Body of pancreas (tissue), 4 donors: Measurements from ENCODE around the gene F10. TPM values are rescaled to one million over a fixed set of nuclear protein-coding genes. Genes with fewer than 3 reads are reported as not detected.

Experiments used
- ATAC-seq: fragments of 150-250 bp; one replicate; pipeline ENCODE4 v1.9.1; 2016
- DNase-seq, 4 donors: peaks; one replicate each; pipeline ENCODE4 v3.0.0-alpha.2; 2019
- H3K27ac ChIP-seq, 4 donors: fragments of 200-600 bp; sonication (generic); 1 replicate in 3 of 4; 2 replicates in 1 of 4; pipeline versions ENCODE4 v1.5.1 to v1.6.1; 2016 to 2019; ENCODE audit warnings: mild to moderate bottlenecking in 1 of 4, mixed read lengths in 1 of 4, moderate library complexity in 1 of 4
- H3K27me3 ChIP-seq, 2 donors: fragments of 200-600 bp; sonication (generic); one replicate each; pipeline ENCODE4 v1.6.0; 2016; ENCODE audit warnings: mild to moderate bottlenecking in 1 of 2
- H3K36me3 ChIP-seq, 2 donors: fragments of 200-600 bp; sonication (generic); replicated peaks in 1 of 2; 2 replicates each; pipeline ENCODE4 v1.5.1; 2016; ENCODE audit warnings: low read depth in 2 of 2; ENCODE audit not compliant: insufficient read depth in 1 of 2
- H3K4me1 ChIP-seq: fragments of 200-600 bp; sonication (generic); one replicate; pipeline ENCODE4 v1.6.0; 2016
- H3K4me3 ChIP-seq, 2 donors: fragments of 200-600 bp; sonication (generic); 1 replicate in 1 of 2; 2 replicates in 1 of 2; pipeline ENCODE4 v1.5.1; 2016 to 2019
- H3K9me3 ChIP-seq, 3 donors: fragments of 200-600 bp; sonication (generic); 1 replicate in 2 of 3; 2 replicates in 1 of 3; pipeline ENCODE4 v1.5.1; 2016
- CTCF ChIP-seq, 7 experiments: fragments of 450-650 bp in 4 of 7; fragments of 200-600 bp in 3 of 7; sonication (generic) in 3 of 7; IDR thresholded peaks; one replicate each; pipeline ENCODE4 v1.5.1; 2016 to 2019; ENCODE audit warnings: antibody characterized with exemption in 7 of 7
- POLR2A ChIP-seq, 3 donors: fragments of 450-650 bp; IDR thresholded peaks; one replicate each; pipeline ENCODE4 v1.6.1; 2016; ENCODE audit warnings: antibody characterized with exemption in 3 of 3, mild to moderate bottlenecking in 2 of 3
- WGBS, 2 donors: methylation state at CpG; one replicate each; pipeline ENCODE4 v1.1.5; 2017; 5-methylcytosine and 5-hydroxymethylcytosine counted together
- intact Hi-C: fragments of 100-400 bp; cut with DNase I; formaldehyde crosslinking; loops from one replicate; pipeline ENCODE4 v1.15.1; 2023
- total RNA-seq, 2 donors: library from RNA; depleted of rRNA; stranded (reverse); fragments of >200 nt; gene quantifications; one replicate each; pipeline ENCODE4 v1.1.0, GENCODE V29; 2016

The F10 gene
- total RNA-seq, 2 donors from 2014 or later, result 2.3 to 6.7 TPM

GRCh38 chr13:113089693-113090414, 32.7 kb upstream of the F10 start:
- Histone ChIP-seq H3K4me3 (no peak overlapping the region), H3K36me3 (peaks cover 0 to 13% of the 10 kb centered on the region in 2 donors), H3K27ac (no peak overlapping the region), H3K9me3 (no peaks in the 10 kb centered on the region), H3K4me1 (no peaks in the 10 kb centered on the region), H3K27me3 (no peaks in the 10 kb centered on the region)
- no peak for DNase-seq
- TF ChIP-seq POLR2A (IDR thresholded peaks at IDR 0.05), result no peak
- no peak for TF ChIP-seq CTCF (IDR thresholded peaks at IDR 0.05)
- no peak for ATAC-seq
- 89% methylated on average over 31 to 36 of the region's 36 CpGs for WGBS, 2 donors
- intact Hi-C loops, result no loop called here

DNA sequence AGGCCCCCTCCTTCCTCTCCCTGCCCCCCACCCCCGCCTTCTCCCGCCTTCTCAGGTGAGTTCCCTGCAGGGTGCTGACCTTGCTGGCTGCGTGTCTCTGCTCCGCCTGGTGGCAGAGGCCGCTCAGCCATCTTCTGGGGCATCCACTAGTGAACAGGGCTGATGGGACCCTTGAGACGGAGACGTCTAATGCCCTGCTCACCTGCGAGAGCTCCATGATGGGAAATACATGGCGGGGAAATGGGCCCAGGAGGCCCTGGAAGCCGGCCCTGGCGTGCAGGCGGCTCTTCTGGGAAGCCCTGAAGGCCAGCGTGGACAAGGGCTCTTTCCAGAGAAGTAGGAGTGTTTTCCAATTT, 32.2 kb upstream of the F10 start:
- ATAC-seq (no peak), DNase-seq (no peak)
- Histone ChIP-seq H3K4me1 (no peaks in the 10 kb centered on the region), H3K9me3 (no peaks in the 10 kb centered on the region), H3K27me3 (no peaks in the 10 kb centered on the region), H3K27ac (no peak overlapping the region), H3K36me3 (peaks cover 0 to 13% of the 10 kb centered on the region in 2 donors), H3K4me3 (no peak overlapping the region)
- intact Hi-C loops, result no loop called here
- TF ChIP-seq POLR2A (IDR thresholded peaks at IDR 0.05) (no peak), CTCF (IDR thresholded peaks at IDR 0.05) (no peak)
- 89 to 95% methylated on average over 9 to 11 of the region's 13 CpGs for WGBS, 2 donors

DNA sequence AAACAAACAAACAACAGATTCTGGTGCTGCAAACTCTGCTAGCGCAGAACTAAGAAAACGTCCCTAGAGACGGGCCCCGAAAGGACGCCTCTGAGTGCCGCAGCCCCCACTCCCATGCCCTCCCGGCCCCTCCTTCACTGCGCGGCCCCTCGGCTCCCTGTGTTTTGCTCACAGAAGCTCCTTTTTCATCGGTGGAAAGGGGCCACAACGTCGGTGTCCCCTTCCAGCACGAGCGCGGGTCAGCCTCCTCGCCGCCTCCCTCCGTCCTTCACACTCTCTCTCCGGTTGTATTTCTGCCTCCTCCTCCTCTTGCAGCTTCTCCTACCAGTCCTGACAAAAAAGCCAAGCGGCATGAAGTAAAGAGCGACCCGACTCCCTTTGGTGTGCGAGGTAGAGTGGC, 31.8 kb upstream of the F10 start:
- 88 to 90% methylated on average over 24 of the region's 24 CpGs for WGBS, 2 donors

DNA sequence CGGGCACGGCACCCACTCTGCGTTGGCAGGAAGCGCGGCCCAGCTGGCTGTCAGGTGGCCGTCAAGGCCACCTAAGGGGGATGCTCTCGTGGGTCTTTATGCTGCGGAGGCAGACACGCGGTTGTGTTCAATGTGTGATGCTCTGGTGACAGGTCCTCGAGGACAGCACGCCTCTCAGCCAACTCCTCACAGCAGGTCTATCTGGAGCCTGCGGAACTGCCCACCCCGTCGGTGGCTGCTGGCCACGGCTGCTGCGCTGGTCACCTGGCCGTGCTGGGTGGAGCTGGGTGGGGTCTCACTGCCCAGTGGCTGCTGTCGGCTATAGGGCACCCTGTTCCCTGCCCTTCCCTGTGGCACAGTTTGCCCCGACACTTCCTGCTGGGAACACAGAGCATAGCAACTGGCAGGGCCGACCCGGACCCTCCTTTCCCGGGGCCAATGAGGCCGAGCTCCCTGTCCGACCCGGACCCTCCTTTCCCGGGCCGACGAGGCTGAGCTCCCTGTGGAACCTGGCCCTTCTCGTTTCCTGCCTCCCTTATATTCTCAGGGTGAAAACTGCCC, 31.3 kb upstream of the F10 start:
- H3K36me3 ChIP-seq, result peaks cover 0 to 13% of the 10 kb centered on the region in 2 donors

More for the DNA sequence above, 31.8 kb upstream of the F10 start:
- ATAC-seq (no peak), DNase-seq (no peak)
- Histone ChIP-seq H3K27me3 (no peaks in the 10 kb centered on the region), H3K4me3 (no peak overlapping the region), H3K36me3 (peaks cover 0 to 13% of the 10 kb centered on the region in 2 donors), H3K9me3 (no peaks in the 10 kb centered on the region), H3K4me1 (no peaks in the 10 kb centered on the region), H3K27ac (no peak overlapping the region)
- TF ChIP-seq CTCF (IDR thresholded peaks at IDR 0.05), result no peak
- TF ChIP-seq POLR2A (IDR thresholded peaks at IDR 0.05), result no peak
- intact Hi-C loops, result no loop called here

More for the DNA sequence above, 31.3 kb upstream of the F10 start:
- no peaks in the 10 kb centered on the region for H3K9me3 ChIP-seq
- no peak overlapping the region for H3K27ac ChIP-seq
- no peak for ATAC-seq
- no peak overlapping the region for H3K4me3 ChIP-seq
- no peak for TF ChIP-seq CTCF (IDR thresholded peaks at IDR 0.05)
- TF ChIP-seq POLR2A (IDR thresholded peaks at IDR 0.05), result no peak
- no peak for DNase-seq
- 86 to 90% methylated on average over 14 to 29 of the region's 30 CpGs for WGBS, 2 donors
- no peaks in the 10 kb centered on the region for H3K27me3 ChIP-seq
- intact Hi-C loops, result no loop called here
- no peaks in the 10 kb centered on the region for H3K4me1 ChIP-seq
